ENCODE data around the gene TMEM242.

The TMEM242 gene

GRCh38 chr6:157287247-157287850, 36.0 kb downstream of the TMEM242 start:
- no peak for DNase-seq

DNA sequence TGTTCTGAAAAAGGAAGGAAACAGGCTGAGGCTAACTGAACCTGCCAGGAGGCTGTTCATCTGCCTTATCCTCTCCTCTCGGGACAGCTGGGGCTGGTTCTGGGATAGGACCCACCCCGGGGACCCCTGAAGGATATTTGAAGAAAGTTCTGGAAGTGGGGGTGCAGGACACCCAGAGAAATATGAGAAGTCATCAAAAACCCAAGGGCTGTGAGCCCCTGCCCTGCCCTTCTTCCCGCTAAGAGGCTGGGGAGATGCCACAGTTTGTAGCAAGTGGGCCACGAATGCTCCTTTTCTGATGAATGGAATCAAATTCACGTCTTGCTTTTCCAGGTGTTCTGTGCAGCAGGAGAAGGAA, 37.9 kb downstream of the TMEM242 start:
- no peak for DNase-seq

DNA sequence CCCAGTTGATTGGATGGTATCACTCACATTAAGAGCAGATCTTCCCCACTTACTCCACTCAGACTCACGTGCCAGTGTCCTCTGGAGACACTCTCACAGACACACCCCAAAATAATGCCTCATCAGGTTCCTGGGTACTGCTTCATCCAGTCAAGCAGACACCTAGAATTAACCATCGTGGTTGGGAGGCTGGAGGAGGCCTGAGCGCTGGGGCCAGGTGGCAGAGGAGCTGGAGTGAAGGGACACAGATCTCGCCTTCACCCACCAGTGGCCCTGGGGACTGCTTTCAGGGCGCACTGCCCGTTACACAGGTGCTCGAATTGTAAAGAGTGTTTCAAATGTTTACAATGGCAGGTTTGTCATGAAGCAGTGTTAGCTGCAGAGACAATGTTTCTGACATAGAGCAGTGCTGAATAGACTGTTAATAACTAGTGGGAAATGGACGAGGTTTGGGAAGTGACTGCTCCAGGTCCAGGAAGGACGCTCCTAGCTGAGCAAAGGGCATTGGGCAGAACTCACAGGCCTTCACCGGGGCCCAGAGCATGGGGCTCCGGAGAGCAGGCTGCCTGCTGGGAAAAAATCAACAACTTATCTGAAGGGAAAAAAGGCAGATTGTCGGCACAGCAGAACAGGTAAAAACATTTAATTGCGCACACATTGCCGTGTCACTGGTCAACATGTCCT, 38.4 kb downstream of the TMEM242 start:
- no peak for DNase-seq

- no peak for DNase-seq
Observed at GRCh38 chr6:157283900-157284737, 39.2 kb downstream of the TMEM242 start.

DNA sequence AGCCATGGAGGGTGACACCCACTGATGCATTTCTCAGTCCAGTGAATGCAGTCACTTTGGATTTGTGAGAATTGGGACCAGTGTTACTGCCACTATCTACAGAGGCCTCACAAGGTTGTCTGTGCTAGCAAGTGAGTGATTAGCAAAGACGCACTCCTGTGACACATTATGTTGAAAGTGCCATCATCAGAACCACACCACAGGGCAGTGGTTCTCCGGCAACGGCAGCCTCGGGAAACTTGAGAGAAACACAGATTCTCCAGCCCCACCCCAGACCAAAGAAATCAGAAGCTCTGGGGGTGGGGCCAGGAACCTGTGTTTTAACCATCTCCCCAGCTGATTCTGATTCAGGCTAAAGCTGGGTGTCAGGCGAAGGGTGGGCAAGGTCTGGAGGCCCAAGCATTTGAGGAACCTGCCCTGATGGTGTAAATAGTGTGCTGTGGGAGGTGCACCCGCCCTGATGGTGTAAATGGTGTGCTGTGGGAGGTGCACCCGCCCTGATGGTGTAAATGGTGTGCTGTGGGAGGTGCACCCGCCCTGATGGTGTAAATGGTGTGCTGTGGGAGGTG, 39.9 kb downstream of the TMEM242 start:
- no peak for DNase-seq

GRCh38 chr6:157282284-157282683, 41.0 kb downstream of the TMEM242 start:
- no peak for DNase-seq

DNA sequence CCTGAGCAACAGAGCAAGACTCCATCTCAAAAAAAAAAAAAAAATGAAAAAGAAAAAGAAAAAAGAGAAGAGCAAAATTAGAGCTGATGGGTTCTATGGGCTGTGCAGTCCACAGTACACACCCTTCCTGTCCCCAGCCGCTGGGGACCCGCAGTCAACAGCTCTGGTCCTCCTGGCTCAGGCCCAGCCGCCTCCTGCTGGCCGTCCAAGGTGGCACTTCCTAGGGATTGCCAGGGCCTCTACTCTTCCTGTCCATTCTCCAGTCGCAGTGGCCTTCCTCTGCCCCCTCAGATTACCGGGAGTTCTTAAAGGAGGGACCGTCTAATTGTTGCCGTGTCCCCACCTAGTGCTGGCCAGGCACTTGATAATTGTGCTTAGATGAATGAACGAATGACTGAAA, 41.7 kb downstream of the TMEM242 start:
- no peak for DNase-seq

- DNase-seq: no peak
Observed at GRCh38 chr6:157280947-157281346, 42.4 kb downstream of the TMEM242 start.

DNA sequence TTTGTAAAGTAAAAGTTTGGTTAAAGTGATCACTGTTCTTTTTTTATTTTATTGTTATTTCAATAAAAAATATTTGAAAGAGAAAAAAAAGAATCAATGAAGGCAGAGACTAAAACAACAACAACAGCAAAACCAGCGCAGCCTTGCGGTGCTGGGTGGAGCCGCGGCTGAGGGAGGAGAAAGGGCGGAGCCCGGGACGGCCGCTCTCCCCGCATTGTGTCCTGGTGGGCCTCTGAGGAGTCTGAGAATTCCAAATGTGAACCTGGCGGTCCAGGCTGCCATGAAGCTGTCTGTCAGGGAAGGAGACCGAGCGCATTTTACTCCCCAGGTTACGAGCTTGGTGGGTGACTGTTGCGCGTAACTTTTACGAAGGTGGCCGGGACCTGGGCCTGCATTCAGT, 43.2 kb downstream of the TMEM242 start:
- DNase-seq: no peak

DNA sequence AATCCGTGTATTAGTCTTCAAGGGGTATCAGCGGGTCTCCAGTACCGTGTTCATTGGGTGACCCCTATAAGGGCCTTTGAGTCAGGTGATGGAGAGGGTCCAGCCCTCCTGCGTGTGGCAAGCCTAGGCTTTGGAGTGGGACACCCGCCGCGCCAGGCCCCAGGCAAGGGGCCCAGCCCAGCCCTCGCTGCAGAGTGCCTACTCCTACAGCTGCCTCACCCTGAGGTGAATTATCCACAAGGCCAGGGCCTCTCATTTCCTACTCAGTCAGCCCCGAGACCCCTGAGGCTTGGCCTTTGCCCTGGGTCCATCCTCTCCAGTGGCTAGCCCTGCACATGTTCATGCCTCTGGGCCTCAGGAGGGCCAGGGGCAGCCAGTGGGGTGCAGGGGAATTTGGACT, 45.1 kb downstream of the TMEM242 start:
- DNase-seq: no peak

DNA sequence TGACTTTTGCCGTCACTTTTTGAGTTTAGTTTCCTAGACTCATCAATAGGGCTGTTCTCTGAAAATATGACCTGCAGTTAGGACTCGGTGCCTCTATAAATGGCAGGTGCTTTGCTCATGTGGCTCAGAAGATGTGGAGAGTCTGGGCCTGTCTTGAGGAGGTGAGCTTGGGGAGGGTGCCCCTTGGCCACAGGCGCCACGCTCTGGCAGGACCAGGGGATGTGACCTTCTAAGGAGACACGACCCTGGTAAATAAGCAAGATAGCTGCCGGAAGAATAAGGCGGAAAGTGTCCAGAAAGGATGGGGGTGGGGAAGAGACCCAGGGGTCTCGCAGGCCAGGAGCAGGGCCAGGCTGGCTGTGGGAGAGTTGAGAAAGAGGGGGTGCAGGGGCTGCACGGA, 46.6 kb downstream of the TMEM242 start:
- DNase-seq: no peak

- DNase-seq: no peak
Observed at GRCh38 chr6:157276134-157276532, 47.2 kb downstream of the TMEM242 start.

- DNase-seq: peak; percentile 73
Observed at GRCh38 chr6:157274471-157275226, 48.7 kb downstream of the TMEM242 start.

- peak; percentile 68 for DNase-seq
Observed at GRCh38 chr6:157273756-157274470, 49.4 kb downstream of the TMEM242 start.

DNA sequence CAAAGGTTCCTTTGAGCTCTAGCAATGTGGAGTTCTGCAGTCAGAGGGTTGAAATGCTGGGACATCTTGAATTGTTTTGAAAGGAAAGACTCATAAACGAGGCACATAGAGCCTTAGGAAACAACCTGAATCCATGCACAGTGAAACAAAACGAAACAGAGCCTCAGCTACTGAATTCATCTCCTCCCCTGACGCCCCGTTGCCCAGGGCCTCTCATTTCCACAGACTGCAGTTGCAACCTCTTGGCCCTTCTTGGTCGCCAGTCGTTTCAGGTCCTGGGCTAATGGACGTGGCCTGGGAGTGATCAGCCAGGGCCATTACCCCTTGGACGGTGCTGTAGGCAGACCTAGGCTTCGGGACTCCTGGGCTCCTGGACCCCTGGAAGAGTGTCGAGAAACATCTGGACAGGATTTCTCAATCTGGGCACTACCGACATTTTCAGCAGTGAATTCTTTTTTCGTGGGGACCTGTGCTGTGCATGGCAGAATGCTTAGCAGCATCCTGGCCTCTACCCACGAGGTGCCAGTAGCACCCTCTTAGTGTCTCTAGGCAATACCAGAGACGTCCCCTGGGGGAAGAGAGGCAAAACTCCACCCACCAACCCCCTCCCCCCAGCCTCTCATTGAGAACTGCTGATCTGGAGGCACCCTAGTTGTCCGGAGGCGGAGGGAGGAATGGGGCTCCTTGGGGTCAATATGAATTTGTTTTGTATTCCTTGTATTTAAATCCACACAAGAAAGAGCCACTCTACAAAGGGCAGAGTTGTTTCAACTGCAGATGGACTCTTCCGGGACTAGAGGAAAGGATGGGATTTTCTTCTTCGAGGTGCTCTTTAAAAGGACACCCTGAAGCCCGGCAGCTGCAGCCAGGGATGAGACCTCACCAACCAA, 50.2 kb downstream of the TMEM242 start:
- DNase-seq: peak; percentile 37

GRCh38 chr6:157272372-157272771, 50.9 kb downstream of the TMEM242 start:
- DNase-seq: no peak

- no peak for DNase-seq
Observed at GRCh38 chr6:157271911-157272310, 51.4 kb downstream of the TMEM242 start.

DNA sequence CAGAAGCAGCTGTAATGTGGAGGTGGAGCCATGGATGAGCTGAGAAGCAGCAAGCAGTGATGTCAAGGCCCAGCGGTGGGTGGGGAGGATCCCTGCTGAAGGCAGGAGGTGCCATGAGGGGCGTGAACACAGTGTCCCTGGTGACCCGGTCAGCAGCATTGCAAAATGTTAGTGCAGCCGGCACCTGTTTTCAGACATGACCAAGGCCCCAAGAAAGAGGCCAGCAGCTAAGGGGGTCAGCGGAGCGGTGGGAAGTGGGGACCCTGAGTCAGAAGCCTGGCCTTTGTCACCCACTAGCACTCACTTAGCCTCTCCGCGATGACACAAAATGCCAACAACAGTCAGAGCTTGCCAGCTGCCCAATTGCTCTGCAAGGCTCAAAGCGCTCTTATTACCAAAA, 51.9 kb downstream of the TMEM242 start:
- no peak for DNase-seq

DNA sequence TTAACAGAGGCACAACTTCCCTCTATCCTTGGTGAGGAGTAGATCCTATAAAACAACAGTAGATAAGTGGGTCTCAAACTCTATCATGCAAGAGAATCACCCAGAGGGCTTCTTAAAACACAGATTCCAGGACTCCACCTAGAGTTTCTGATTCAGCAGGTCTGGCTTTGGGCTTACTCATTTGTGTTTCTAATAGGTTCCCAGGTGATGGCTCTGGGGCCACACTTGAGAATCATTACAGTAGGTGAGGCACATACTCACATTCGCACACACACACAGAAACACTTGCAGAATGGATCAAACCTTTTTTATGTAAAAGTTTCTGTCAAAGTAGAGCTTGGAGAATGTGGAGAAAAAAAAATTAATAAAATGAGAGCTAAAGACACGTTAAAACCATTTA, 52.4 kb downstream of the TMEM242 start:
- no peak for DNase-seq

DNA sequence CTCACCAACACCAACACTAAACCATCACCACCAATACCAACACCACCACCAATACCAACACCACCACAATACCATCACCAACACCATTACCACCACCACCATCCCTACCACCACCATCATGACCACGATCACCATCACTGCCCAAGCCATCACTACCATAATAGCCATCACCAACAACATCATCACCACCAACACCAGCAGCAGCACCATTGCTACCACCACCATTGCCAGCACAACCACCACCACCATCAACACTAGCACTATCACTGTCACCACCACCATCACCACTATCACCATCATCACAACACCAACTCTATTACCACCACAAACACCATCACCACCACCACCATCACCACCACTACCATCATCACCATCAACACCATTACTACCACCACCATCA, 53.0 kb downstream of the TMEM242 start:
- no peak for DNase-seq

DNA sequence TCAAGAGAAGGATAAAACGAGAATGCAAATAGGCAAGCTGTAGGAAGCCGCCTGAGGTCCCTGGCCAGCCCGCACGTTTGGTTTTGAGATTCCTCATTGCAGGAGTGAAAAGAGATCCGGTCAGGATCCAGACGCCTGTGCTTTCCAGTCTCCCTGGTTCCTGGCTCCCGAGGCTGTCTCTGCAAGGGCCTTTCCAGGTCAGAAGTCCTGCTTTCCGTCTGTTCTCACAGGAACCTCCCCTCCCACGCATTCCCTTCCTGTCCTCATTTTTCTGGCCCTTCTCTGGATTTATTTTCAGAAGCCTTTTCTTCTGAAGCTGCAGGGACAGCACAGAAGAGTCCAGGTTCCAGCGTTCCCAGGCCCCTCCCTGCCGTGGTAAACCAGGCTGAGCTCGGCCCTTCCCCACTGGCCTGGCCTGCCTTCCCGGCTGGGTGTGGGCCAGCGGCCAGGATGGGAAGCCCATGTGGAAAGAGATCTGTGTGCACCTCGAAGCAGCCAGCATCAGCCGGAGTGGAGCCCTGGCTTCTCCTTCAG, 54.0 kb downstream of the TMEM242 start:
- no peak for DNase-seq

Measured in CD4-positive, alpha-beta T cell treated with Interleukin-4 for 4 hours (primary cell).